Measurements from ENCODE around the gene CYLD. TPM values are rescaled to one million over a fixed set of nuclear protein-coding genes. Genes with fewer than 3 reads are reported as not detected.

The CYLD gene
- total and polyA plus RNA-seq, 2 experiments from 2014 or later = 6.9 to 30.9 TPM

DNA sequence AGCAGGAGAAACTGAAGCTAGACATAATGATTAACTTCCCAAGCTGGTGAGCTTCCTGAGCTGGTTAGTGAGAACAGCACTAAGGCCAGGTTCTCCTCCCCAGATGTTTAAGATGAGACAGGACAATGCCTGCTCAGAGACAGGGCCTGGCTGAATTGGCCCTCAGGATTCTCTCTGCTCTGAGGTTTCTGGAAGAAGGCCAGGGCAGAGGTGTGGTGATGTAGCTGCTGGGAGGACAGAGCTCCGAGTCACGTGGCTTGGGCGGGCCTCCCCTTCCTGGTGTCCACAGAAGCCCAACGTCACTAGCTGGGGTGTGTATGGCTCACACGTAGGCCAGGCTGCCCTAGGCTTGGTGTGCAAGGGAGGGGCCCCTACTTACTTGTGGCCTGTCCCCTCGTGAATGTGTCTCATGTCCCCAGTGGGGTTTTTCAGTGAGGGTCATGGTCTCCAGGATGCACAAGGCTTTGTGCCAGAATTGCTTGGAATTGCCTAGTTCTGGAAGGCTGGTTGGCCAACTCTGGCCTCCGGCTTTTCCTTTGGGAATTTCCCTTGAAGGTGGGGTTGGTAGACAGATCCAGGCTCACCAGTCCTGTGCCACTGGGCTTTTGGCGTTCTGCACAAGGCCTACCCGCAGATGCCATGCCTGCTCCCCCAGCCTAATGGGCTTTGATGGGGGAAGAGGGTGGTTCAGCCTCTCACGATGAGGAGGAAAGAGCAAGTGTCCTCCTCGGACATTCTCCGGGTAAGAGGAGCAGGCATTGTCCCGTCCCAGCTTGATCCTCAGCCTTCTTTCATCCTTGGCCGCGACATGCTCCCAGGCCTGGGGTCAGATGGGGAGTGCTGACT, 45.1 kb upstream of the CYLD start:
- Histone ChIP-seq H3F3A (replicated peaks; ENCODE audit: low read depth) (no peaks in the 10 kb centered on the region), H3K27me3 (ENCODE audit: insufficient read depth) (peaks cover 19% of the 10 kb centered on the region), H3K4me3 (no peak overlapping the region), H3K4me1 (ENCODE audit: insufficient read depth) (no peaks in the 10 kb centered on the region), H3K4me2 (no peak overlapping the region), H3K9me2 (ENCODE audit: insufficient read depth) (no peaks in the 10 kb centered on the region), H3K79me2 (replicated peaks; ENCODE audit: insufficient read depth) (no peaks in the 10 kb centered on the region), H3K36me3 (ENCODE audit: insufficient read depth) (no peaks in the 10 kb centered on the region), H3K27ac (ENCODE audit: low read depth) (no peak overlapping the region), H2AFZ (no peak overlapping the region), H4K20me1 (replicated peaks; ENCODE audit: insufficient read depth) (no peaks in the 10 kb centered on the region)
- Mint-ChIP-seq H3K27ac (no peak overlapping the region), H3K27me3 (ENCODE audit: insufficient read depth, low read depth, poor library complexity) (peaks cover 22% of the 10 kb centered on the region), H3K36me3 (ENCODE audit: low read depth) (no peaks in the 10 kb centered on the region), H3K9me3 (no peaks in the 10 kb centered on the region), H3K4me3 (no peak overlapping the region), H3K4me1 (peaks cover 3% of the 10 kb centered on the region)
- TF ChIP-seq, protein P1, sequence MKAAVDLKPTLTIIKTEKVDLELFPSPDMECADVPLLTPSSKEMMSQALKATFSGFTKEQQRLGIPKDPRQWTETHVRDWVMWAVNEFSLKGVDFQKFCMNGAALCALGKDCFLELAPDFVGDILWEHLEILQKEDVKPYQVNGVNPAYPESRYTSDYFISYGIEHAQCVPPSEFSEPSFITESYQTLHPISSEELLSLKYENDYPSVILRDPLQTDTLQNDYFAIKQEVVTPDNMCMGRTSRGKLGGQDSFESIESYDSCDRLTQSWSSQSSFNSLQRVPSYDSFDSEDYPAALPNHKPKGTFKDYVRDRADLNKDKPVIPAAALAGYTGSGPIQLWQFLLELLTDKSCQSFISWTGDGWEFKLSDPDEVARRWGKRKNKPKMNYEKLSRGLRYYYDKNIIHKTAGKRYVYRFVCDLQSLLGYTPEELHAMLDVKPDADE (IDR thresholded peaks at IDR 0.05) = no peak
- TF ChIP-seq, protein P2, sequence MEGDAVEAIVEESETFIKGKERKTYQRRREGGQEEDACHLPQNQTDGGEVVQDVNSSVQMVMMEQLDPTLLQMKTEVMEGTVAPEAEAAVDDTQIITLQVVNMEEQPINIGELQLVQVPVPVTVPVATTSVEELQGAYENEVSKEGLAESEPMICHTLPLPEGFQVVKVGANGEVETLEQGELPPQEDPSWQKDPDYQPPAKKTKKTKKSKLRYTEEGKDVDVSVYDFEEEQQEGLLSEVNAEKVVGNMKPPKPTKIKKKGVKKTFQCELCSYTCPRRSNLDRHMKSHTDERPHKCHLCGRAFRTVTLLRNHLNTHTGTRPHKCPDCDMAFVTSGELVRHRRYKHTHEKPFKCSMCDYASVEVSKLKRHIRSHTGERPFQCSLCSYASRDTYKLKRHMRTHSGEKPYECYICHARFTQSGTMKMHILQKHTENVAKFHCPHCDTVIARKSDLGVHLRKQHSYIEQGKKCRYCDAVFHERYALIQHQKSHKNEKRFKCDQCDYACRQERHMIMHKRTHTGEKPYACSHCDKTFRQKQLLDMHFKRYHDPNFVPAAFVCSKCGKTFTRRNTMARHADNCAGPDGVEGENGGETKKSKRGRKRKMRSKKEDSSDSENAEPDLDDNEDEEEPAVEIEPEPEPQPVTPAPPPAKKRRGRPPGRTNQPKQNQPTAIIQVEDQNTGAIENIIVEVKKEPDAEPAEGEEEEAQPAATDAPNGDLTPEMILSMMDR (conservative IDR thresholded peaks at IDR 0.05; ENCODE audit: low read depth in 2 of 2) = no peak
- ATAC-seq (no peak), DNase-seq (ENCODE audit: low spot score) (no peak)

DNA sequence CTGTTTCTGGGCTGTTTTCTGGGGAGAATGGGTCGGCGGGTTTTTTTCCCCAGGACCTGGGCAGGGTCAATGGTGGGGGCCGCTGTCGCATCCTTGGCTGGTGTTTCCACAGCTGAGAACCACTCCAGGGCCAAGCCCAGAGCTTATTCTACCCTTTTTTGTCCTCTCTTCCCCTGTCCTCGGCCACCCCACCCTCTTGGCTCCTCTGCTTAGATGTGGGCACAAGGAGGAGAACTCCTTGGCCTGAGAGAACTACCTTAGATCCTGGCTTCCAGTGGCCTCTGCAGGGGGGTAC, 44.5 kb upstream of the CYLD start:
- H3K36me3 ChIP-seq (ENCODE audit: insufficient read depth) = no peaks in the 10 kb centered on the region
- H3K27me3 ChIP-seq (ENCODE audit: insufficient read depth) = peaks cover 15% of the 10 kb centered on the region
- no peak overlapping the region for H2AFZ ChIP-seq
- no peaks in the 10 kb centered on the region for H3K79me2 ChIP-seq (replicated peaks; ENCODE audit: insufficient read depth)
- Mint-ChIP-seq H3K27me3 (ENCODE audit: insufficient read depth, low read depth, poor library complexity) (peaks cover 20% of the 10 kb centered on the region), H3K9me3 (no peaks in the 10 kb centered on the region), H3K4me1 (peaks cover 3% of the 10 kb centered on the region), H3K4me3 (no peak overlapping the region), H3K27ac (no peak overlapping the region), H3K36me3 (ENCODE audit: low read depth) (no peaks in the 10 kb centered on the region)
- H3K4me3 ChIP-seq = no peak overlapping the region
- DNase-seq (ENCODE audit: low spot score) (no peak), ATAC-seq (no peak)
- no peaks in the 10 kb centered on the region for H4K20me1 ChIP-seq (replicated peaks; ENCODE audit: insufficient read depth)
- H3K4me1 ChIP-seq (ENCODE audit: insufficient read depth) = no peaks in the 10 kb centered on the region
- no peak overlapping the region for H3K27ac ChIP-seq (ENCODE audit: low read depth)
- TF ChIP-seq, protein P1 (IDR thresholded peaks at IDR 0.05) = no peak
- no peak for TF ChIP-seq ZNF114 (CRISPR knock-in tag; IDR thresholded peaks at IDR 0.05)
- TF ChIP-seq JUNB (IDR thresholded peaks at IDR 0.05; ENCODE audit: unreplicated experiment) = no peak
- no peak overlapping the region for H3K4me2 ChIP-seq
- H3F3A ChIP-seq (replicated peaks; ENCODE audit: low read depth) = no peaks in the 10 kb centered on the region
- H3K9me2 ChIP-seq (ENCODE audit: insufficient read depth) = no peaks in the 10 kb centered on the region

Data from GM23338 (cell line).